Gastrocnemius medialis (tissue), 4 donors: ENCODE data around the gene EMILIN2.

Experiments
- POLR2A ChIP-seq, 2 donors: fragments of 450-650 bp; IDR thresholded peaks; one replicate each; pipeline ENCODE4 v1.6.1; 2017; ENCODE audit warnings: antibody characterized with exemption in 2 of 2, mild to moderate bottlenecking in 2 of 2, moderate library complexity in 2 of 2
- TF ChIP-seq, protein P1 (sequence below), 5 experiments: fragments of 450-650 bp in 3 of 5; fragments of 200-600 bp in 2 of 5; sonication (generic) in 2 of 5; IDR thresholded peaks in 4 of 5; conservative IDR thresholded peaks in 1 of 5; 1 replicate in 4 of 5; 2 replicates in 1 of 5; pipeline ENCODE4 v1.5.1; 2016 to 2019; ENCODE audit warnings: antibody characterized with exemption in 5 of 5, mild to moderate bottlenecking in 3 of 5, moderate library complexity in 3 of 5

DNA sequence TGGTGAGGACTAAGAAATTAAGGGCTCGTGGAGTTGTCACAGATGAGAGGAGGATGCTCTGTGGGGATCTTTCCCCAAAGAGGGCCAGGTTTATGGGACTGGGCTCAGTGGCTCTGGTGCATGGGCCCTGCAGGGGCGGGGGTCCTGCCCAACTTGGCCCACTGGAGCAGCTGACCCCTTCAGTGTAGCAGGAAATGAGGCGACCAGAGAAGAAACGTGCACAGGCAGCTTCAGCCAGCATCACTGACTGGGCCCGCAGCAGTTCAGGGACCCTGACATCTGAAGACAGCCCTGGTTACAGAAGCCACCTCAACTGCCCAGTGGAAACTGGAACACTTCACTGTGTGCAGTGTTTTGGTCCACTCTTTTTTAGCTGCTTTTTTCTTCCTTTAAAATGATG is 72.8 kb downstream of the EMILIN2 start:
- TF ChIP-seq, protein P1, sequence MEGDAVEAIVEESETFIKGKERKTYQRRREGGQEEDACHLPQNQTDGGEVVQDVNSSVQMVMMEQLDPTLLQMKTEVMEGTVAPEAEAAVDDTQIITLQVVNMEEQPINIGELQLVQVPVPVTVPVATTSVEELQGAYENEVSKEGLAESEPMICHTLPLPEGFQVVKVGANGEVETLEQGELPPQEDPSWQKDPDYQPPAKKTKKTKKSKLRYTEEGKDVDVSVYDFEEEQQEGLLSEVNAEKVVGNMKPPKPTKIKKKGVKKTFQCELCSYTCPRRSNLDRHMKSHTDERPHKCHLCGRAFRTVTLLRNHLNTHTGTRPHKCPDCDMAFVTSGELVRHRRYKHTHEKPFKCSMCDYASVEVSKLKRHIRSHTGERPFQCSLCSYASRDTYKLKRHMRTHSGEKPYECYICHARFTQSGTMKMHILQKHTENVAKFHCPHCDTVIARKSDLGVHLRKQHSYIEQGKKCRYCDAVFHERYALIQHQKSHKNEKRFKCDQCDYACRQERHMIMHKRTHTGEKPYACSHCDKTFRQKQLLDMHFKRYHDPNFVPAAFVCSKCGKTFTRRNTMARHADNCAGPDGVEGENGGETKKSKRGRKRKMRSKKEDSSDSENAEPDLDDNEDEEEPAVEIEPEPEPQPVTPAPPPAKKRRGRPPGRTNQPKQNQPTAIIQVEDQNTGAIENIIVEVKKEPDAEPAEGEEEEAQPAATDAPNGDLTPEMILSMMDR (IDR thresholded peaks at IDR 0.05 in 4 of 5, conservative IDR thresholded peaks at IDR 0.05 in 1 of 5), result no peak
- TF ChIP-seq POLR2A (IDR thresholded peaks at IDR 0.05), result no peak
